ENCODE results near the gene FAIM. TPM values are rescaled to one million over a fixed set of nuclear protein-coding genes. Genes with fewer than 3 reads are reported as not detected.
"Not testable (repeated sequence)": the region's sequence is repeated elsewhere in the genome, so short reads cannot be mapped to it uniquely, and the experiment has no call there.

Gene FAIM
- polyA plus RNA-seq, 3 donors from 2014 or later, result 3.8 to 18.4 (median 17.7) TPM

GRCh38 chr3:138673641-138674530 is 65.3 kb downstream of the FAIM start:
- Mint-ChIP-seq H3K27me3 (ENCODE audit: low read depth in 3 of 3) (no peaks in the 10 kb centered on the region), H3K27ac (no peak overlapping the region), H3K4me1 (no peaks in the 10 kb centered on the region), H3K9me3 (peaks cover 2 to 11% (median 9%) of the 10 kb centered on the region in 6 donors), H3K4me3 (no peak overlapping the region), H3K36me3 (peaks cover 38 to 50% (median 40%) of the 10 kb centered on the region in 3 donors)
- DNase-seq, result no peak

GRCh38 chr3:138675393-138675792 is 66.8 kb downstream of the FAIM start:
- Mint-ChIP-seq H3K4me3 (no peak overlapping the region), H3K27me3 (ENCODE audit: low read depth in 3 of 3) (no peaks in the 10 kb centered on the region), H3K4me1 (no peaks in the 10 kb centered on the region), H3K36me3 (peaks cover 38 to 44% (median 41%) of the 10 kb centered on the region in 3 donors), H3K9me3 (peaks cover 2 to 11% (median 9%) of the 10 kb centered on the region in 6 donors), H3K27ac (no peak overlapping the region)
- no peak for DNase-seq

GRCh38 chr3:138678086-138678485 is 69.5 kb downstream of the FAIM start:
- Mint-ChIP-seq H3K36me3 (peaks cover 27 to 40% (median 33%) of the 10 kb centered on the region in 3 donors), H3K27me3 (ENCODE audit: low read depth in 3 of 3) (no peaks in the 10 kb centered on the region), H3K4me1 (no peaks in the 10 kb centered on the region), H3K9me3 (peaks cover 2 to 11% (median 9%) of the 10 kb centered on the region in 6 donors), H3K27ac (no peak overlapping the region), H3K4me3 (no peak overlapping the region)
- DNase-seq, result no peak

DNA sequence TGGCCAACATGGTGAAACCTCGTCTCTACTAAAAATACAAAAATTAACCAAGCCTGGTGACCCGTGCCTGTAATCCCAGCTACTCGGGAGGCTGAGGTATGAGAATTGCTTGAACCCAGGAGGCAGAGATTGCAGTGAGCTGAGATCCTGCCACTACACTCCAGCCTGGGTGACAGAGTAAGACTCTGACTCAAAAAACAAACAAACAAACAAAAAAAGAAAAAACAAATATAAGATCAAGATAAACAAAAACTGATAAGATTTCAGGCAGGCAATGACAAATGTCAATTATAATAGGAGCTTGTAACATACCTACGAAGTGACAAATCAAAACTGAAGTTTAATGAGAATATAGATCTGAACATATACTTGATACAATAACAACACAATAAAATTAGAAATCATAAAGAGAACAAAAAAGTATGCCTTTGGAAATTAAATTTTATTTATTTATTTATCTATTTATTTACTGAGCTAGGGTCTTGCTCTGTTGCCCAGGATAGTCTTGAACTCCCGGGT is 70.4 kb downstream of the FAIM start:
- H3K27ac Mint-ChIP-seq, result peak overlapping the region in 1 of 6 donors; percentile 40
- peaks cover 25 to 36% (median 26%) of the 10 kb centered on the region in 3 donors for H3K36me3 Mint-ChIP-seq

GRCh38 chr3:138680974-138681373 is 72.4 kb downstream of the FAIM start:
- H3K27me3 Mint-ChIP-seq (ENCODE audit: low read depth in 3 of 3); DNase-seq; H3K27ac Mint-ChIP-seq; H3K9me3 Mint-ChIP-seq; H3K4me3 Mint-ChIP-seq; H3K4me1 Mint-ChIP-seq: not testable (repeated sequence)
- peaks cover 6 to 21% (median 7%) of the 10 kb centered on the region in 3 donors for H3K36me3 Mint-ChIP-seq

More for the DNA sequence above, 70.4 kb downstream of the FAIM start:
- DNase-seq, result no peak
- Mint-ChIP-seq H3K9me3 (peaks cover 2 to 11% (median 9%) of the 10 kb centered on the region in 6 donors), H3K4me3 (no peak overlapping the region), H3K4me1 (no peaks in the 10 kb centered on the region), H3K27me3 (ENCODE audit: low read depth in 3 of 3) (no peaks in the 10 kb centered on the region)

GRCh38 chr3:138681463-138682220 is 73.1 kb downstream of the FAIM start:
- H3K9me3 Mint-ChIP-seq, result no peaks in the 10 kb centered on the region
- no peaks in the 10 kb centered on the region for H3K27me3 Mint-ChIP-seq (ENCODE audit: low read depth in 3 of 3)
- peaks cover 2 to 14% (median 5%) of the 10 kb centered on the region in 3 donors for H3K36me3 Mint-ChIP-seq
- peak overlapping the region in 1 of 6 donors; percentile 30 for H3K27ac Mint-ChIP-seq
- peaks cover 4 to 9% of the 10 kb centered on the region in 2 donors for H3K4me1 Mint-ChIP-seq
- H3K4me3 Mint-ChIP-seq, result no peak overlapping the region
- no peak for DNase-seq

GRCh38 chr3:138682648-138683047 is 74.1 kb downstream of the FAIM start:
- H3K4me1 Mint-ChIP-seq, result peaks cover 14 to 19% of the 10 kb centered on the region in 2 donors
- no peak overlapping the region for H3K27ac Mint-ChIP-seq
- DNase-seq, result no peak
- H3K4me3 Mint-ChIP-seq, result no peak overlapping the region
- H3K9me3 Mint-ChIP-seq, result no peaks in the 10 kb centered on the region
- H3K27me3 Mint-ChIP-seq (ENCODE audit: low read depth in 3 of 3), result peaks cover 0 to 3% (median 0%) of the 10 kb centered on the region in 3 donors
- peaks cover 0 to 12% (median 5%) of the 10 kb centered on the region in 3 donors for H3K36me3 Mint-ChIP-seq

Other genes with a start within 250 kb of the FAIM start
- not detected for gene ESYT3, start 174.2 kb upstream of the FAIM start, polyA plus RNA-seq
- gene CEP70, start 14.5 kb upstream of the FAIM start, polyA plus RNA-seq, result 1 to 10 TPM; 2.5 to 8.6 (median 7.5) TPM
- gene PIK3CB, start 226.2 kb downstream of the FAIM start, polyA plus RNA-seq, result 10 to 100 TPM in 1 of 3 donors, 1 to 10 TPM in 2; 4.6 to 11.7 (median 4.8) TPM

Data from immature natural killer cell (primary cell).